HCT116 (cell line): Measurements from ENCODE around the gene KAT6B. TPM values are rescaled to one million over a fixed set of nuclear protein-coding genes. Genes with fewer than 3 reads are reported as not detected.

Experiments used
- ATAC-seq: fragments of 200-7000 bp; cut with Tn5 transposase; 2 replicates; pipeline ENCODE4 v1.9.1; 2020; ENCODE audit warnings: mild to moderate bottlenecking, moderate library complexity
- BruUV-seq: library from RNA; stranded (reverse); fragments of 400-500 nt; replicated peaks from 2 replicates; lab custom pipeline; 2021; lab: Mats Ljungman, UMichigan
- CTCF ChIA-PET: fragments of 300-600 bp; sonication (Branson Sonifier 250); formaldehyde crosslinking; loops from one replicate; lab custom pipeline; 2021; ENCODE audit warnings: antibody characterized with exemption; lab: Charles Lee
- POLR2A ChIA-PET: fragments of 300-600, 350-600 bp; sonication (Branson Sonifier 250); formaldehyde crosslinking; loops from one replicate; lab custom pipeline; 2021; ENCODE audit warnings: antibody characterized with exemption; lab: Charles Lee
- RAD21 ChIA-PET, 2 experiments: fragments of 300-600 bp; sonication (Branson Sonifier 250); formaldehyde crosslinking; loops; one replicate each; lab custom pipeline; 2023; ENCODE audit warnings: low total read pairs in 2 of 2; ENCODE audit not compliant: uncharacterized antibody in 2 of 2, unreplicated experiment in 2 of 2, low non-redundant PET in 1 of 2; lab: Charles Lee
- DNase-seq: peaks from one replicate; pipeline ENCODE4 v3.0.0-alpha.2; 2010; ENCODE audit warnings: low read depth, low spot score
- H2AFZ ChIP-seq: fragments of 200-600 bp; shearing (Covaris generic), sonication (generic); 2 replicates; pipeline ENCODE4 v1.6.1; 2017; ENCODE audit warnings: low read depth, mixed run types, mixed read lengths, antibody characterized with exemption, low read length; ENCODE audit not compliant: poor library complexity, severe bottlenecking
- H3K27ac ChIP-seq: 2 replicates; pipeline ENCODE4 v1.5.1; 2012; ENCODE audit warnings: low read depth, low read length
- H3K27me3 ChIP-seq: fragments of 200-600 bp; sonication (generic); 2 replicates; pipeline ENCODE4 v1.6.1; 2016; ENCODE audit warnings: mixed run types, low read length, mixed read lengths; ENCODE audit not compliant: insufficient read depth
- H3K36me3 ChIP-seq, 2 experiments: fragments of 200-500 bp in 1 of 2; fragments of 200-600 bp in 1 of 2; sonication (Bioruptor generic) in 1 of 2; sonication (generic) in 1 of 2; 2 replicates each; pipeline versions ENCODE4 v1.5.1 to v1.6.1; 2014 to 2016; ENCODE audit warnings: low read length in 2 of 2, inconsistent platforms in 1 of 2, mixed read lengths in 1 of 2, mixed run types in 1 of 2; ENCODE audit not compliant: insufficient read depth in 2 of 2, control insufficient read depth in 1 of 2
- H3K4me1 ChIP-seq, 2 experiments: fragments of 200-600 bp in 1 of 2; sonication (generic) in 1 of 2; 2 replicates each; pipeline versions ENCODE4 v1.5.1 to v1.6.1; 2012 to 2017; ENCODE audit warnings: low read length in 2 of 2, inconsistent platforms in 1 of 2, mild to moderate bottlenecking in 1 of 2, mixed read lengths in 1 of 2, mixed run types in 1 of 2, moderate library complexity in 1 of 2; ENCODE audit not compliant: insufficient read depth in 2 of 2, control insufficient read depth in 1 of 2
- H3K4me2 ChIP-seq: fragments of 200-600 bp; sonication (generic); 2 replicates; pipeline ENCODE4 v1.6.1; 2017; ENCODE audit warnings: mixed run types, low read length, mixed read lengths
- H3K4me3 ChIP-seq, 2 experiments: fragments of 200-600 bp in 1 of 2; sonication (generic) in 1 of 2; replicated peaks in 1 of 2; 2 replicates each; pipeline ENCODE4 v1.5.1; 2011 to 2016; ENCODE audit warnings: low read length in 2 of 2, control low read depth in 1 of 2, low read depth in 1 of 2, mild to moderate bottlenecking in 1 of 2, mixed read lengths in 1 of 2, mixed run types in 1 of 2
- H3K79me2 ChIP-seq: fragments of 200-600 bp; sonication (generic); 2 replicates; pipeline ENCODE4 v1.6.1; 2017; ENCODE audit warnings: mild to moderate bottlenecking, mixed run types, low read length, moderate library complexity, mixed read lengths; ENCODE audit not compliant: insufficient read depth
- H3K9ac ChIP-seq: fragments of 200-600 bp; sonication (generic); 2 replicates; pipeline ENCODE4 v1.6.1; 2016; ENCODE audit warnings: low read length, mixed read lengths
- H3K9me2 ChIP-seq: fragments of 200-600 bp; sonication (generic), shearing (Covaris generic); 2 replicates; pipeline ENCODE4 v1.6.1; 2017; ENCODE audit warnings: mixed run types, mild to moderate bottlenecking, moderate library complexity; ENCODE audit not compliant: insufficient read depth
- H3K9me3 ChIP-seq, 2 experiments: fragments of 200-500 bp in 1 of 2; fragments of 200-600 bp in 1 of 2; sonication (Bioruptor generic) in 1 of 2; sonication (generic) in 1 of 2; 2 replicates each; pipeline ENCODE4 v1.6.1; 2014 to 2017; ENCODE audit warnings: low read length in 2 of 2, mixed read lengths in 2 of 2, inconsistent platforms in 1 of 2, low read depth in 1 of 2, mild to moderate bottlenecking in 1 of 2, mixed run types in 1 of 2, moderate library complexity in 1 of 2; ENCODE audit not compliant: control insufficient read depth in 1 of 2, insufficient read depth in 1 of 2
- H4K20me1 ChIP-seq: fragments of 200-600 bp; sonication (generic), shearing (Covaris generic); 2 replicates; pipeline ENCODE4 v1.6.1; 2017; ENCODE audit warnings: mixed run types, mild to moderate bottlenecking, moderate library complexity; ENCODE audit not compliant: insufficient read depth
- CEBPB ChIP-seq: IDR thresholded peaks from 2 replicates; pipeline ENCODE4 v1.6.1; 2012; ENCODE audit warnings: low read depth
- EGR1 ChIP-seq: IDR thresholded peaks from 2 replicates; pipeline ENCODE4 v1.6.1; 2012; ENCODE audit warnings: low read depth
- ELF1 ChIP-seq: IDR thresholded peaks from 2 replicates; pipeline ENCODE4 v1.6.1; 2012; ENCODE audit warnings: low read depth, borderline replicate concordance
- EZH2phosphoT487 ChIP-seq: fragments of 200-600 bp; IDR thresholded peaks from 2 replicates; pipeline ENCODE4 v1.6.1; 2018; ENCODE audit warnings: antibody characterized with exemption, borderline replicate concordance
- FOSL1 ChIP-seq: IDR thresholded peaks from 2 replicates; pipeline ENCODE4 v1.6.1; 2012; ENCODE audit warnings: low read depth
- JUND ChIP-seq: IDR thresholded peaks from 2 replicates; pipeline ENCODE4 v1.6.1; 2012
- POLR2A ChIP-seq: IDR thresholded peaks from 2 replicates; pipeline ENCODE4 v1.7.0; 2011; ENCODE audit warnings: borderline replicate concordance; ENCODE audit not compliant: insufficient read depth, insufficient read length; ENCODE audit errors: extremely low read depth
- POLR2AphosphoS5 ChIP-seq: IDR thresholded peaks from 2 replicates; pipeline ENCODE4 v1.6.1; 2011; ENCODE audit warnings: mild to moderate bottlenecking, low read depth, low read length, moderate library complexity
- RAD21 ChIP-seq: IDR thresholded peaks from 2 replicates; pipeline ENCODE4 v1.6.1; 2012; ENCODE audit warnings: low read depth, mild to moderate bottlenecking
- SIN3A ChIP-seq: IDR thresholded peaks from 2 replicates; pipeline ENCODE4 v1.6.1; 2012; ENCODE audit warnings: low read depth
- SP1 ChIP-seq: IDR thresholded peaks from 2 replicates; pipeline ENCODE4 v1.6.1; 2012; ENCODE audit warnings: low read depth
- SRF ChIP-seq: IDR thresholded peaks from 2 replicates; pipeline ENCODE4 v1.6.1; 2012; ENCODE audit warnings: low read depth
- TCF7L2 ChIP-seq: IDR thresholded peaks from 2 replicates; pipeline ENCODE4 v1.7.0; 2011; ENCODE audit warnings: borderline replicate concordance, inconsistent platforms; ENCODE audit not compliant: insufficient read depth, insufficient read length; ENCODE audit errors: extremely low read depth
- YY1 ChIP-seq: IDR thresholded peaks from 2 replicates; pipeline ENCODE4 v1.6.1; 2011; ENCODE audit warnings: low read length, low read depth, moderate library complexity, mild to moderate bottlenecking; ENCODE audit not compliant: insufficient replicate concordance; ENCODE audit errors: extremely low read depth
- ZFX ChIP-seq: fragments of 450-650 bp; IDR thresholded peaks from 2 replicates; pipeline ENCODE4 v1.6.1; 2017
- ZNF274 ChIP-seq: fragments of 200-500 bp; sonication (Bioruptor generic); IDR thresholded peaks from 2 replicates; pipeline ENCODE4 v1.6.1; 2014; ENCODE audit warnings: mild to moderate bottlenecking, low read depth, low read length, inconsistent platforms
- intact Hi-C: fragments of 100-400 bp; cut with micrococcal nuclease; formaldehyde crosslinking; loops from 2 replicates; pipeline ENCODE4 v1.10.0; 2022
- total RNA-seq: library from RNA; stranded (reverse); gene quantifications from one replicate; pipeline ENCODE4 v1.2.1, GENCODE V29; 2021; ENCODE audit not compliant: unreplicated experiment
- TF ChIP-seq, protein P1 (sequence below): IDR thresholded peaks from 2 replicates; pipeline ENCODE4 v1.6.1; 2012
- TF ChIP-seq, protein P2 (sequence below): IDR thresholded peaks from 2 replicates; pipeline ENCODE4 v1.6.1; 2012
- TF ChIP-seq, protein P3 (sequence below): IDR thresholded peaks from 2 replicates; pipeline ENCODE4 v1.6.1; 2011; ENCODE audit warnings: mild to moderate bottlenecking, low read length, moderate library complexity; ENCODE audit not compliant: insufficient replicate concordance; ENCODE audit errors: extremely low read depth

Gene KAT6B
- total RNA-seq, 1 experiment from 2014 or later = 17.8 TPM

DNA sequence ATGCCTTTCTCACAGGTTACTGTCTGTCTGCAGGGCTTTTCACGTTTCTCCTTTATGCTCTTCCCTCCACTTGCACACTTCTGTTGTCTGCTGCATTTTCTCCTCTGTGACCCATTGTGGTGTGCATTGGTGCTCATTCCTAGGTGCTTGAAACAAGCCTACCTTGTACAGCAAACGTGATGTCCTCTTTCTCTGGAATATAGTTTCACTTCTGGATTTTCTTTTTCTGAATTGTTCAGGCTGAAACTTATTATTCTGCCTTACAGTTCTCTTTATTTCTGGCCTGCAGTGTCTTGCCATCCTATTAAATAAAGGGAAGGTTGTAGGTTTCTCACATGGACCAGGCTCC lies 156.2 kb downstream of the KAT6B start:
- Histone ChIP-seq H3K4me1 (no peaks in the 10 kb centered on the region), H3K36me3 (no peaks in the 10 kb centered on the region)
- RAD21 ChIA-PET = no interaction called here
- TF ChIP-seq ZNF274 (no peak), ZFX (no peak), RAD21 (no peak), JUND (no peak), TCF7L2 (no peak), SP1 (no peak), EGR1 (no peak), ELF1 (no peak), CEBPB (no peak), SRF (no peak)
- TF ChIP-seq, protein P1, sequence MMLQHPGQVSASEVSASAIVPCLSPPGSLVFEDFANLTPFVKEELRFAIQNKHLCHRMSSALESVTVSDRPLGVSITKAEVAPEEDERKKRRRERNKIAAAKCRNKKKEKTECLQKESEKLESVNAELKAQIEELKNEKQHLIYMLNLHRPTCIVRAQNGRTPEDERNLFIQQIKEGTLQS = no peak
- TF ChIP-seq, all 23 proteins: peak for 0
- no peak overlapping the region for H3K9ac ChIP-seq
- H3K27ac ChIP-seq = no peak overlapping the region
- no peaks in the 10 kb centered on the region for H4K20me1 ChIP-seq
- H3K4me2 ChIP-seq = no peak overlapping the region
- H3K9me3 ChIP-seq = no peaks in the 10 kb centered on the region
- ChIA-PET POLR2A (no interaction called here), CTCF (no interaction called here)
- no peaks in the 10 kb centered on the region for H3K27me3 ChIP-seq
- DNase-seq (no peak), ATAC-seq (no peak)
- no peaks in the 10 kb centered on the region for H3K79me2 ChIP-seq
- no peak overlapping the region for H3K4me3 ChIP-seq
- BruUV-seq = no TSS peak
- H2AFZ ChIP-seq = no peak overlapping the region
- no peaks in the 10 kb centered on the region for H3K9me2 ChIP-seq
- intact Hi-C loops = no loop called here

DNA sequence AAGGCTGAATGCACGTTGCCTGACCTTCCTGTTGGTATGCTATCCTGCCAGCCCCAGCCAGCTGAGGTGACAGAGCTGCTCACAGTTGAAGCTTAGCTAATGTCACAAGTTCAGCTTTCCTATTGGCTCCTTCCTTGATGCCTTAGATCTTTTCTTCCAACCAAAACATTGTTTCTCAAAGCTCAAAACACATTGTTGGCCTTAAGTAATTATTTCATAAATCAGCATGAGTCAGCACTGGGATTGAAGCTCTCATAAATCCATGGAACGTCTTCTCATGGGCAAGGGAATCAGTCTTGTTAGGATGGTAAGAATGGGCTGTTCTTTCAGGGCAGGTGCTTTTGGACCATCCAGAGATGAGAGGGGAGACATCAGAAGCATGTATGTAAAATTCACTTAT lies 157.0 kb downstream of the KAT6B start:
- Histone ChIP-seq H3K79me2 (no peaks in the 10 kb centered on the region), H3K9me3 (no peaks in the 10 kb centered on the region), H3K9ac (no peak overlapping the region), H3K36me3 (no peaks in the 10 kb centered on the region), H3K4me3 (no peak overlapping the region), H3K4me2 (no peak overlapping the region), H3K4me1 (no peaks in the 10 kb centered on the region), H3K9me2 (no peaks in the 10 kb centered on the region), H3K27ac (no peak overlapping the region), H4K20me1 (no peaks in the 10 kb centered on the region), H2AFZ (no peak overlapping the region), H3K27me3 (no peaks in the 10 kb centered on the region)
- no TSS peak for BruUV-seq
- ATAC-seq = no peak
- RAD21 ChIA-PET = no interaction called here
- POLR2A ChIA-PET = no interaction called here
- DNase-seq = no peak
- intact Hi-C loops = no loop called here
- CTCF ChIA-PET = no interaction called here
- no peak for TF ChIP-seq POLR2A
- TF ChIP-seq, protein P2, sequence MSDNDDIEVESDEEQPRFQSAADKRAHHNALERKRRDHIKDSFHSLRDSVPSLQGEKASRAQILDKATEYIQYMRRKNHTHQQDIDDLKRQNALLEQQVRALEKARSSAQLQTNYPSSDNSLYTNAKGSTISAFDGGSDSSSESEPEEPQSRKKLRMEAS = no peak
- TF ChIP-seq EGR1 = no peak
- TF ChIP-seq CEBPB = no peak
- TF ChIP-seq, protein P1 = no peak
- no peak for TF ChIP-seq EZH2phosphoT487
- TF ChIP-seq SRF = no peak
- no peak for TF ChIP-seq ZNF274
- TF ChIP-seq ELF1 = no peak
- TF ChIP-seq, protein P3, sequence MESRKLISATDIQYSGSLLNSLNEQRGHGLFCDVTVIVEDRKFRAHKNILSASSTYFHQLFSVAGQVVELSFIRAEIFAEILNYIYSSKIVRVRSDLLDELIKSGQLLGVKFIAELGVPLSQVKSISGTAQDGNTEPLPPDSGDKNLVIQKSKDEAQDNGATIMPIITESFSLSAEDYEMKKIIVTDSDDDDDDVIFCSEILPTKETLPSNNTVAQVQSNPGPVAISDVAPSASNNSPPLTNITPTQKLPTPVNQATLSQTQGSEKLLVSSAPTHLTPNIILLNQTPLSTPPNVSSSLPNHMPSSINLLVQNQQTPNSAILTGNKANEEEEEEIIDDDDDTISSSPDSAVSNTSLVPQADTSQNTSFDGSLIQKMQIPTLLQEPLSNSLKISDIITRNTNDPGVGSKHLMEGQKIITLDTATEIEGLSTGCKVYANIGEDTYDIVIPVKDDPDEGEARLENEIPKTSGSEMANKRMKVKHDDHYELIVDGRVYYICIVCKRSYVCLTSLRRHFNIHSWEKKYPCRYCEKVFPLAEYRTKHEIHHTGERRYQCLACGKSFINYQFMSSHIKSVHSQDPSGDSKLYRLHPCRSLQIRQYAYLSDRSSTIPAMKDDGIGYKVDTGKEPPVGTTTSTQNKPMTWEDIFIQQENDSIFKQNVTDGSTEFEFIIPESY = no peak
- TF ChIP-seq FOSL1 = no peak
- TF ChIP-seq TCF7L2 = no peak
- TF ChIP-seq SIN3A = no peak
- TF ChIP-seq POLR2AphosphoS5 = no peak
- no peak for TF ChIP-seq YY1
